Uterus (tissue), 4 donors: Measurements from ENCODE around the gene STARD3NL. TPM values are rescaled to one million over a fixed set of nuclear protein-coding genes. Genes with fewer than 3 reads are reported as not detected.

ENCODE experiments used
- DNase-seq, 2 donors: peaks; one replicate each; pipeline ENCODE4 v3.0.0-alpha.2; 2019 to 2020
- H3K27ac ChIP-seq, 2 donors: fragments of 200-600 bp; sonication (generic); 1 replicate in 1 of 2; 2 replicates in 1 of 2; pipeline ENCODE4 v1.5.1; 2016 to 2018
- H3K27me3 ChIP-seq, 2 donors: fragments of 200-600 bp; sonication (generic); one replicate each; pipeline ENCODE4 v1.5.1; 2018 to 2019; ENCODE audit warnings: control low read depth in 1 of 2
- H3K36me3 ChIP-seq, 2 donors: fragments of 200-600 bp; sonication (generic); one replicate each; pipeline ENCODE4 v1.5.1; 2019; ENCODE audit warnings: control low read depth in 1 of 2
- H3K4me1 ChIP-seq, 2 donors: fragments of 200-600 bp; sonication (generic); one replicate each; pipeline ENCODE4 v1.5.1; 2018 to 2019; ENCODE audit warnings: control low read depth in 1 of 2
- H3K4me3 ChIP-seq, 2 donors: fragments of 200-600 bp; sonication (generic); 1 replicate in 1 of 2; 2 replicates in 1 of 2; pipeline ENCODE4 v1.5.1; 2018 to 2019; ENCODE audit warnings: mild to moderate bottlenecking in 1 of 2
- H3K9me3 ChIP-seq, 2 donors: fragments of 200-600 bp; sonication (generic); one replicate each; pipeline ENCODE4 v1.5.1; 2019; ENCODE audit warnings: control low read depth in 1 of 2
- CTCF ChIP-seq, 4 experiments: fragments of 200-600 bp in 2 of 4; fragments of 450-650 bp in 2 of 4; sonication (generic) in 2 of 4; IDR thresholded peaks; one replicate each; pipeline ENCODE4 v1.5.1; 2016 to 2019; ENCODE audit warnings: antibody characterized with exemption in 4 of 4, mild to moderate bottlenecking in 2 of 4, moderate library complexity in 1 of 4
- POLR2A ChIP-seq, 2 donors: fragments of 450-650 bp; IDR thresholded peaks; one replicate each; pipeline ENCODE4 v1.6.1; 2016; ENCODE audit warnings: antibody characterized with exemption in 2 of 2, mild to moderate bottlenecking in 1 of 2, moderate library complexity in 1 of 2
- intact Hi-C: fragments of 100-400 bp; cut with DNase I; formaldehyde crosslinking; loops from one replicate; pipeline ENCODE4 v1.15.1; 2023; ENCODE audit warnings: low total_unique reads
- total RNA-seq, 4 donors: library from RNA; depleted of rRNA in 3 of 4; stranded (reverse); fragments of >200 nt in 3 of 4; gene quantifications; one replicate each; pipeline versions ENCODE4 v1.1.0 to v1.2.4, GENCODE V29; 2014 to 2023
- donor health status: DM: yes; HTN: yes; CAD: no.

STARD3NL gene
- total RNA-seq, 4 donors from 2014 or later = 36.9 to 95.6 (median 53.6) TPM

GRCh38 chr7:38141187-38141586 lies 36.9 kb upstream of the STARD3NL start:
- intact Hi-C loops = no loop called here
- H3K4me3 ChIP-seq = no peak overlapping the region
- no peak for DNase-seq

GRCh38 chr7:38142736-38143135 lies 35.3 kb upstream of the STARD3NL start:
- intact Hi-C loops = no loop called here
- no peaks in the 10 kb centered on the region for H3K9me3 ChIP-seq
- H3K4me1 ChIP-seq = no peaks in the 10 kb centered on the region
- H3K36me3 ChIP-seq = no peaks in the 10 kb centered on the region
- H3K27ac ChIP-seq = no peak overlapping the region
- H3K4me3 ChIP-seq = no peak overlapping the region
- TF ChIP-seq POLR2A (IDR thresholded peaks at IDR 0.05) (no peak), CTCF (IDR thresholded peaks at IDR 0.05) (no peak)
- no peak for DNase-seq
- H3K27me3 ChIP-seq = no peaks in the 10 kb centered on the region

More at GRCh38 chr7:38141187-38141586, 36.9 kb upstream of the STARD3NL start:
- no peaks in the 10 kb centered on the region for H3K9me3 ChIP-seq
- no peaks in the 10 kb centered on the region for H3K4me1 ChIP-seq
- H3K27ac ChIP-seq = no peak overlapping the region
- H3K36me3 ChIP-seq = no peaks in the 10 kb centered on the region
- no peak for TF ChIP-seq CTCF (IDR thresholded peaks at IDR 0.05)
- no peak for TF ChIP-seq POLR2A (IDR thresholded peaks at IDR 0.05)
- no peaks in the 10 kb centered on the region for H3K27me3 ChIP-seq

DNA sequence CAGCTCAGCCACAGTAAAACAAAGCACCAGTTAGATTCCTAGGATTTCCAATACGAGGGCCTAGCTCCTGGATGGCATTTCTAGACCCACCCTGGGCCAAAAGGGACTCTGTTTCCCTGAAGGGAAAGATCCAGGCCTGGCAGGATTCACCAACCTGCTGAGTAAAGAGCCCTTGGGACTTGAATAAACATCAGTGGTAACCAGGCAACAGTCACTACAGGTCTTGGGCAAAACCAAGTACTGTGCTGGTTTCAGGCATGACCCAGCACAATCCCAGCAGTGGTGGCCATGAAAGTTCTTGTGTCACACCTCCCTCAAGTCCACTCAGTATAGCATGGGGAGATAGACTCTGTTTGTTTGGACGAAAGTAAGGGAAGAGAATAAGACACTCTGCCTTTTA lies 31.0 kb upstream of the STARD3NL start:
- H3K36me3 ChIP-seq = no peaks in the 10 kb centered on the region
- no peak for TF ChIP-seq POLR2A (IDR thresholded peaks at IDR 0.05)
- TF ChIP-seq CTCF (IDR thresholded peaks at IDR 0.05) = no peak
- no peak overlapping the region for H3K4me3 ChIP-seq
- H3K27me3 ChIP-seq = no peaks in the 10 kb centered on the region
- intact Hi-C loops = no loop called here
- no peaks in the 10 kb centered on the region for H3K9me3 ChIP-seq
- no peak overlapping the region for H3K27ac ChIP-seq
- DNase-seq = no peak
- no peaks in the 10 kb centered on the region for H3K4me1 ChIP-seq

GRCh38 chr7:38151556-38151955 lies 26.5 kb upstream of the STARD3NL start:
- Histone ChIP-seq H3K4me3 (no peak overlapping the region), H3K27me3 (no peaks in the 10 kb centered on the region), H3K4me1 (no peaks in the 10 kb centered on the region), H3K27ac (no peak overlapping the region), H3K9me3 (no peaks in the 10 kb centered on the region), H3K36me3 (no peaks in the 10 kb centered on the region)
- intact Hi-C loops = no loop called here
- no peak for DNase-seq
- TF ChIP-seq POLR2A (IDR thresholded peaks at IDR 0.05) = no peak
- no peak for TF ChIP-seq CTCF (IDR thresholded peaks at IDR 0.05)

- intact Hi-C loops = no loop called here
Observed at GRCh38 chr7:38153515-38153914, 24.5 kb upstream of the STARD3NL start.

More at GRCh38 chr7:38153515-38153914, 24.5 kb upstream of the STARD3NL start:
- DNase-seq = no peak
- Histone ChIP-seq H3K4me1 (no peaks in the 10 kb centered on the region), H3K9me3 (no peaks in the 10 kb centered on the region), H3K27ac (no peak overlapping the region), H3K27me3 (no peaks in the 10 kb centered on the region), H3K36me3 (no peaks in the 10 kb centered on the region), H3K4me3 (no peak overlapping the region)
- TF ChIP-seq POLR2A (IDR thresholded peaks at IDR 0.05) (no peak), CTCF (IDR thresholded peaks at IDR 0.05) (no peak)
